K562 (cell line): ENCODE data around the gene MIEN1. TPM values are rescaled to one million over a fixed set of nuclear protein-coding genes. Genes with fewer than 3 reads are reported as not detected.
"Not testable (repeated sequence)": the region's sequence is repeated elsewhere in the genome, so short reads cannot be mapped to it uniquely, and the experiment has no call there.

ENCODE experiments used
- ATAC-seq: fragments of 200-7000 bp; cut with Tn5 transposase; 3 replicates; pipeline ENCODE4 v1.9.1; 2020; ENCODE audit warnings: moderate library complexity
- BruUV-seq: library from RNA; stranded (reverse); fragments of 400-500 nt; replicated peaks from 2 replicates; lab custom pipeline; 2021; lab: Mats Ljungman, UMichigan
- CTCF ChIA-PET: fragments of 300-600 bp; formaldehyde crosslinking; extraction: SDS; loops from one replicate; lab custom pipeline; 2021; ENCODE audit warnings: low intra/inter-chr PET ratio; lab: Yijun Ruan, JAX
- POLR2A ChIA-PET: fragments of 300-600, 350-650 bp; sonication (Branson Sonifier 250); formaldehyde crosslinking; extraction: SDS; loops from one replicate; lab custom pipeline; 2021; ENCODE audit warnings: antibody characterized with exemption, inconsistent platforms; lab: Yijun Ruan, JAX
- DNase-seq, 4 experiments: peaks; one replicate each; pipeline versions ENCODE4 v3.0.0 to v3.0.0-alpha.2; 2011 to 2018; ENCODE audit warnings: low spot score in 3 of 4, mixed read lengths in 3 of 4; ENCODE audit errors: extremely low read depth in 1 of 4
- FAIRE-seq: peaks from 2 replicates; lab custom pipeline; 2011; peaks lifted over from hg19 to GRCh38; lab: Jason Lieb, UNC
- H2AFZ ChIP-seq: 2 replicates; pipeline ENCODE4 v1.6.0; 2011; ENCODE audit warnings: low read depth, low read length, control low read depth, inconsistent platforms
- H3K27ac ChIP-seq: fragments of 200-600 bp; 3 replicates; pipeline ENCODE4 v1.8.0; 2011; ENCODE audit warnings: low read depth, mild to moderate bottlenecking, control low read depth, inconsistent platforms, low read length, moderate library complexity, mixed read lengths; ENCODE audit errors: extremely low read depth
- H3K27me3 ChIP-seq, 2 experiments: fragments of 300-600 bp in 1 of 2; 2 replicates in 1 of 2; 3 replicates in 1 of 2; pipeline versions ENCODE4 v1.6.0 to v1.8.0; 2011; ENCODE audit warnings: inconsistent platforms in 2 of 2, low read length in 2 of 2, mild to moderate bottlenecking in 1 of 2, mixed read lengths in 1 of 2, moderate library complexity in 1 of 2; ENCODE audit not compliant: control insufficient read depth in 2 of 2, insufficient read depth in 2 of 2
- H3K36me3 ChIP-seq: fragments of 300-600 bp; 3 replicates; pipeline ENCODE4 v1.8.0; 2011; ENCODE audit warnings: mild to moderate bottlenecking, low read length, inconsistent platforms; ENCODE audit not compliant: control insufficient read depth, insufficient read depth
- H3K4me1 ChIP-seq, 2 experiments: fragments of 200-600 bp in 1 of 2; replicated peaks in 1 of 2; 2 replicates in 1 of 2; 3 replicates in 1 of 2; pipeline versions ENCODE4 v1.5.1 to v1.8.0; 2011; ENCODE audit warnings: inconsistent platforms in 2 of 2, low read length in 2 of 2, mild to moderate bottlenecking in 1 of 2, mixed read lengths in 1 of 2, moderate library complexity in 1 of 2; ENCODE audit not compliant: control insufficient read depth in 2 of 2, insufficient read depth in 2 of 2
- H3K4me2 ChIP-seq: 2 replicates; pipeline ENCODE4 v1.6.1; 2011; ENCODE audit warnings: low read length, control low read depth, inconsistent platforms, mixed read lengths; ENCODE audit not compliant: insufficient read depth
- H3K4me3 ChIP-seq: fragments of 200-600 bp; sonication (generic), shearing (Covaris generic); 2 replicates; pipeline ENCODE4 v1.5.1; 2016; ENCODE audit warnings: control low read depth, inconsistent platforms
- H3K79me2 ChIP-seq: fragments of 200-600 bp; 3 replicates; pipeline ENCODE4 v1.8.0; 2011; ENCODE audit warnings: low read length, inconsistent platforms; ENCODE audit not compliant: control insufficient read depth, insufficient read depth
- H3K9ac ChIP-seq, 2 experiments: 2 replicates each; pipeline versions ENCODE4 v1.6.0 to v1.6.1; 2011; ENCODE audit warnings: low read depth in 2 of 2, low read length in 2 of 2, control low read depth in 1 of 2, inconsistent platforms in 1 of 2, mild to moderate bottlenecking in 1 of 2, mixed read lengths in 1 of 2; ENCODE audit not compliant: insufficient read depth in 1 of 2
- H3K9me1 ChIP-seq: one replicate; pipeline ENCODE4 v1.6.0; 2011; ENCODE audit warnings: inconsistent platforms, mild to moderate bottlenecking, low read length, moderate library complexity; ENCODE audit not compliant: control insufficient read depth, insufficient read depth
- H3K9me3 ChIP-seq: replicated peaks from 2 replicates; pipeline ENCODE4 v1.5.1; 2011; ENCODE audit warnings: low read depth, low read length, inconsistent platforms; ENCODE audit not compliant: control insufficient read depth, insufficient read depth
- H4K20me1 ChIP-seq: replicated peaks from 2 replicates; pipeline ENCODE4 v1.6.1; 2011; ENCODE audit warnings: low read length, inconsistent platforms, mixed read lengths; ENCODE audit not compliant: control insufficient read depth, insufficient read depth
- FOXJ2 ChIP-seq: fragments of 200-800 bp; sonication (Bioruptor generic); IDR thresholded peaks from 2 replicates; pipeline ENCODE4 v1.6.1; 2016; ENCODE audit warnings: missing genetic modification characterization, missing compliant biosample characterization
- GTF2A2 ChIP-seq: IDR thresholded peaks from 2 replicates; pipeline ENCODE4 v1.6.1; 2016; ENCODE audit warnings: mild to moderate bottlenecking, missing genetic modification characterization, missing compliant biosample characterization
- KDM4B ChIP-seq, 2 experiments: fragments of 450-650 bp in 1 of 2; sonication (generic) in 1 of 2; IDR thresholded peaks; 2 replicates each; pipeline ENCODE4 v1.6.1; 2016 to 2017; ENCODE audit warnings: borderline replicate concordance in 2 of 2, antibody characterized with exemption in 1 of 2, low read depth in 1 of 2, mild to moderate bottlenecking in 1 of 2
- NELFE ChIP-seq: IDR thresholded peaks from 2 replicates; pipeline ENCODE4 v1.6.1; 2011; ENCODE audit warnings: mild to moderate bottlenecking; ENCODE audit not compliant: insufficient read depth, insufficient read length
- NFIC ChIP-seq: fragments of 450-650 bp; IDR thresholded peaks from 2 replicates; pipeline ENCODE4 v1.6.1; 2017; ENCODE audit warnings: mild to moderate bottlenecking, inconsistent platforms
- RNF219 ChIP-seq: fragments of 250-450 bp; sonication (Bioruptor Pico); IDR thresholded peaks from 2 replicates; pipeline ENCODE4 v1.5.0; 2022; ENCODE audit warnings: mild to moderate bottlenecking
- THAP7 ChIP-seq: fragments of 250-450 bp; sonication (Bioruptor Pico); IDR thresholded peaks from 2 replicates; pipeline ENCODE4 v1.5.0; 2021
- ZBTB5 ChIP-seq: fragments of 450-650 bp; IDR thresholded peaks from 2 replicates; pipeline ENCODE4 v1.6.1; 2017; ENCODE audit warnings: antibody characterized with exemption
- WGBS: fragments of 100-300 bp; shearing (Covaris generic); methylation state at CpG from one replicate; pipeline ENCODE4 v1.1.6; 2016; ENCODE audit warnings: low coverage, mixed read lengths; ENCODE audit not compliant: insufficient coverage; ENCODE audit errors: missing lambda C conversion rate; 5-methylcytosine and 5-hydroxymethylcytosine counted together
- in situ Hi-C: fragments of 300-500 bp; cut with MboI; formaldehyde crosslinking; loops from 4 replicates; pipeline ENCODE4 v1.15.0; 2018; ENCODE audit warnings: inconsistent platforms, mixed read lengths
- intact Hi-C: fragments of 100-400 bp; cut with micrococcal nuclease; formaldehyde crosslinking; loops from 2 replicates; pipeline ENCODE4 v1.14.2; 2022
- polyA plus RNA-seq, 8 experiments: library from polyadenylated mRNA; depleted of rRNA in 4 of 8; stranded (reverse) in 5 of 8; unstranded in 3 of 8; fragments of >200 nt; fragmentation: Nextera tagmentation in 2 of 8; fragmentation: Illumina TruSeq in 1 of 8; extraction: Ambion mirVana in 2 of 8; extraction: Trizol in 1 of 8; gene quantifications; 2 replicates each; pipeline versions ENCODE4 v1.2.1 to v1.2.3, GENCODE V29; 2011 to 2014; ENCODE audit warnings: inconsistent platforms in 1 of 8, missing spikeins in 1 of 8
- total RNA-seq, 7 experiments: library from RNA; depleted of rRNA in 6 of 7; stranded (reverse); fragments of >200 nt in 6 of 7; fragmentation: Illumina TruSeq in 2 of 7; extraction: Trizol in 2 of 7; gene quantifications; 2 replicates each; pipeline versions ENCODE4 v1.2.1 to v1.2.3, GENCODE V29; 2011 to 2021; ENCODE audit warnings: low replicate concordance in 1 of 7

Gene MIEN1
- total and polyA plus RNA-seq, 9 of the 15 experiments (the other 6 are each of a cell fraction or from before 2014, with no cell fraction given) = 61.3 to 142 (median 78.9) TPM

GRCh38 chr17:39711851-39712250 is 18.5 kb downstream of the MIEN1 start (continued):
- TF ChIP-seq THAP7 (CRISPR knock-in tag) (no peak), ZBTB5 (no peak), GTF2A2 (tag) (no peak), NFIC (no peak), FOXJ2 (tag) (no peak), NELFE (no peak), KDM4B (IDR thresholded peaks at IDR 0.05; ENCODE audit: borderline replicate concordance in 2 of 2, low read depth in 1 of 2) (no peak), RNF219 (CRISPR knock-in tag) (no peak)
- TF ChIP-seq, all 486 proteins: peak for 0

- DNase-seq, CTCF ChIA-PET, FAIRE-seq, in situ Hi-C loops, H3K27me3 ChIP-seq, H3K9ac ChIP-seq, H3K9me1 ChIP-seq, H3K27ac ChIP-seq, H3K4me2 ChIP-seq, H4K20me1 ChIP-seq, BruUV-seq, H3K4me3 ChIP-seq, H2AFZ ChIP-seq, ATAC-seq, H3K79me2 ChIP-seq, H3K36me3 ChIP-seq, H3K9me3 ChIP-seq, intact Hi-C loops: not testable (repeated sequence)
- H3K4me1 ChIP-seq = peaks cover 0 to 18% of the 10 kb centered on the region in 2 experiments; a peak in 2 of 5 replicates
- WGBS = 35% methylated on average over 11 of the region's 11 CpGs
- POLR2A ChIA-PET = interaction anchor here (0.5 to 1.2 kb wide), 4 partner anchors 9 to 22 kb away, joined by 3 to 5 read pairs (median 4); no protein-coding TSS in a partner anchor
These were observed 19.3 kb downstream of the MIEN1 start for GRCh38 chr17:39711071-39711470.
